ENCODE results near the gene PRPF19. TPM values are rescaled to one million over a fixed set of nuclear protein-coding genes. Genes with fewer than 3 reads are reported as not detected.

Gene PRPF19
- total RNA-seq, 1 donor: 41.5 TPM

DNA sequence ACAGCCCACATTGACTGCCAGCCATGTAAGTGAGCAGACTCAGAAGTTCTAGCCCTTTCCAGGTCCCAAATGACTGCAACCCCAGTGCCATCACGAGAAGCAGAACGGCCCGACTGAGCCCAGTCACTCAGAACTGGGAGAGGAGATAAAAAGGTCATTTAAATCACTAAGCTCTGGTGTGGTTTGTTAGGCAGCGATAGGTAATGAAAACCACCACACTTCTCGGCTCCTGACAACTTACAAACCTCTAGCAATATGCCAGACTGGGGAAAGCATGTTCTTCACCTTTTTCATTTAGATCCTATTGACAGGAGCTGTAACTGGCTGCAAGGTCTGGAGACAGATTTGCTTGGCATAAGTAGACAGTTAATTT lies 38.9 kb upstream of the PRPF19 start:
- no peak overlapping the region for H3K4me3 ChIP-seq (ENCODE audit: low read depth, low read length)

DNA sequence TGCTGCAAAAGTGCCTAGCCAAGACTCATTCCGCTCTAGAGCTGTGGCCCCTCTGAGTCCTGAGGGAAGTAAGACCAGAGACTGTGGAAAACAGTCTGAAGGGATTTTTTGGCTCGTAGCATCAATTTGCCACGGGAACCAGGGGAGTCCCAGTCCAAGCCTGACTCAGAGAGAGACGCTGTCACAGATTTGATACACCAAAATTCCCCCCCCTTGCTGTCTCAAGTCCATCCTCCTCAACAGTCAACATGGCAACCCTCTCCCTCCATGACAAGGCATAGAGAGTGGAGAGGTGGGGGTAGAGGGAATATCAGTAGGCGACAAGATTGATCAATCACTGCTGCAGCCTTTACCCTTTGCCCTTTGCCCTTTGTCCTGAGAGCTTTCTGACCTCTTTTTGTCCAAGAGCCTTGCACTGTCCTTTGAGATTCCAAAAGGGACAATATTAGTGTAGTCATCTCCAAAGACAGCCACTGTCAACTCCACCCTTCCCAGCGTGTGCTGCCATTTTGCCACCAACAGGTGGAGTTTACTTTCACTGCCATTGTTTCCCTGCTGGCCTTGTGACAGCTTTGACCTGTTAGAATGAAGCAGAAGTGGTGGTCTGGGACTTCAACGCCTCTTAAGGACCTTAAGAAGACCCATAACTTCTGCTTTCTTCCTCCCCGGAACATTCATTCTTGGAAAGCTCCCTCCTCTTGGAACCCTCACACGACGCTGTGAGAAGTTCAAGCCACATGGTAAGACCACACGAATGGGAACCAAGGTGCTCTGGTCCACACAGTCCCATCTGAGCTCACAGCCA lies 38.3 kb upstream of the PRPF19 start:
- DNase-seq (ENCODE audit: low read depth): no peak
- TF ChIP-seq, protein P1, sequence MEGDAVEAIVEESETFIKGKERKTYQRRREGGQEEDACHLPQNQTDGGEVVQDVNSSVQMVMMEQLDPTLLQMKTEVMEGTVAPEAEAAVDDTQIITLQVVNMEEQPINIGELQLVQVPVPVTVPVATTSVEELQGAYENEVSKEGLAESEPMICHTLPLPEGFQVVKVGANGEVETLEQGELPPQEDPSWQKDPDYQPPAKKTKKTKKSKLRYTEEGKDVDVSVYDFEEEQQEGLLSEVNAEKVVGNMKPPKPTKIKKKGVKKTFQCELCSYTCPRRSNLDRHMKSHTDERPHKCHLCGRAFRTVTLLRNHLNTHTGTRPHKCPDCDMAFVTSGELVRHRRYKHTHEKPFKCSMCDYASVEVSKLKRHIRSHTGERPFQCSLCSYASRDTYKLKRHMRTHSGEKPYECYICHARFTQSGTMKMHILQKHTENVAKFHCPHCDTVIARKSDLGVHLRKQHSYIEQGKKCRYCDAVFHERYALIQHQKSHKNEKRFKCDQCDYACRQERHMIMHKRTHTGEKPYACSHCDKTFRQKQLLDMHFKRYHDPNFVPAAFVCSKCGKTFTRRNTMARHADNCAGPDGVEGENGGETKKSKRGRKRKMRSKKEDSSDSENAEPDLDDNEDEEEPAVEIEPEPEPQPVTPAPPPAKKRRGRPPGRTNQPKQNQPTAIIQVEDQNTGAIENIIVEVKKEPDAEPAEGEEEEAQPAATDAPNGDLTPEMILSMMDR (IDR thresholded peaks at IDR 0.05; ENCODE audit: insufficient read depth, low read depth, low read length): peak; percentile 19
- no peak overlapping the region for H3K4me3 ChIP-seq (ENCODE audit: low read depth, low read length)

More for the DNA sequence above, 38.9 kb upstream of the PRPF19 start:
- TF ChIP-seq, protein P1 (IDR thresholded peaks at IDR 0.05; ENCODE audit: insufficient read depth, low read depth, low read length): no peak
- DNase-seq (ENCODE audit: low read depth): no peak

DNA sequence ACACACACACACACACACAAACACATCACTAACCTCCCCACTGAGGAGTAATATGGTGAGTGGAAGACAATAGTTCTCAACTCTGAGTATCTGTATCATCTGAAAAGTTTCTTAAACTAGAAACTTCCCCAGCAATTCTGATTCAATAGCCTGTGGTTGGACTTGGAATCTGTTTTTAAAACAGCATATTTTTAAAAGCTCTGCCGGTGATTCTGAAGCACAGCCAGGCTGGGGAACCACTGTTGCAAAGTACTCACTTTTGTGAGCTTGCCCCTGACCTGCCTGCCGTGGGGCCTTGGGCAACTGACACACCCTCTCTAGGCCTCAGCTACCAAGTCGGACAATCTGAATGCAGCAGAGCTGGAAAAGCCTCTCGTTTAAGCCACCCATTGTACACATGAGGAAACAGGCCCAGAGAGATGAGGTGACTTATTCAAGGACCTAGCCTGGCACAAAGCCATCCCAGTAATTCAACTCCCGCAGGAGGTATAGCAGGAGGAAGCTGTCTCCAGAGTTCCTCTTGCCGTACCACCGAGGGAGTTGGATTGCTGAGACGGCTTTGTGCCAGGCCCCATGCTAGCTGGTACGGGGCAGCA lies 36.7 kb upstream of the PRPF19 start:
- TF ChIP-seq, protein P1 (IDR thresholded peaks at IDR 0.05; ENCODE audit: insufficient read depth, low read depth, low read length): no peak
- H3K4me3 ChIP-seq (ENCODE audit: low read depth, low read length): no peak overlapping the region
- DNase-seq (ENCODE audit: low read depth): no peak

DNA sequence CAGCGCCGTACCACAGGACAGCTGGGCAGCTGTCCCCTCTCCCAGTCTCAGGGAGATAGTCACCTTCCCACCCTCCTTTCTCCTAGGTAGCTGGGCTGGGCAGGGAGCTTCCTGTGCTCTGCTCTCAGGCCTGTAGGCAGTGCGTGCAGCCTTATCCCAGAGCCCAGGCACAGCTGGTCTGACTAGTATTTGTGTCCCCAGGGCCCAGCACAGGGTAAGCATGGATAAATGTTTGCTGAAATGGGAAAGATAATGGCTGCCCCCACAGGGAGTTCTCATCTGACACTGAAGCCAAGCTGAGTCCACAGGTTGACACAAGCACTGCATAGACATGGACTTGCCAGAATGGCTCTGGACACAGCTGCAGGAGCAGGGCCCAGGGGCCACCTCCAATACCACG lies 35.8 kb upstream of the PRPF19 start:
- TF ChIP-seq, protein P1 (IDR thresholded peaks at IDR 0.05; ENCODE audit: insufficient read depth, low read depth, low read length): no peak
- H3K4me3 ChIP-seq (ENCODE audit: low read depth, low read length): no peak overlapping the region
- no peak for DNase-seq (ENCODE audit: low read depth)

DNA sequence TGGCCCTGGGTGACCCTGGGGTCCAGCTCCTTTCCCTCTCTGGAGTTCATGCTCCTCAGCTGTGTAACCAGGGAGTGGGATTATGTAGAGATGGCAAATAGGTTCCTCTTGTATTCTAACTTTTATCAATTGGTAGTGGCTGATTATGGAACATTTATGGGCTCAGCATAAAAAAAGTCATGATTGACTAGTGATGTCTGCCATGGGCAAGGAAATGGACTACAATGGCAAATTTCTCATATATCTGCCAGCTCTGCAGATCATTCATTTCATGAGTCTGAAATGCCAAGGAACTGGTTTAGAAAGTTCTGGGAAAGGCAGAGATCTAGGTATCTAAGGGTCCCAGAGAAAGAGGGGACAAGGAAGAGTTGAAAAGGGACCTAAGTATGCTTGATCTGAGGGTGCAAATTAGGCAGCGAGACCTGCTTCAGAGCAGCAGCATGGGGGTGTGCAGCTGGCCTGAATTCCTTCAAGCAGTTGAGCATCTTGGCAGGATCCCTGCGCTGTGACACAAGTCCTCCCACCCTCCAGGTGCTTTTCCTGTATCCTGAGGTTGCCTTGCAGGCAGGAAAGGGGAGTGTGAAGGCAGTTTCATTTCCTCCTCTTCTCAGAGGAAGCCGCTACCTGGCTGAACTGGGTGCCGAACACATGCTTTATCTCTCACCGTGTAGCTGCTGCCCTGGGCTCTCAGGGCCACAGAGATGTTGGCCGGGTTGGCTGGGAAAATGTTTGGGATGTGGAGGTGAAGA lies 35.2 kb upstream of the PRPF19 start:
- TF ChIP-seq, protein P1 (IDR thresholded peaks at IDR 0.05; ENCODE audit: insufficient read depth, low read depth, low read length): no peak
- no peak overlapping the region for H3K4me3 ChIP-seq (ENCODE audit: low read depth, low read length)
- DNase-seq (ENCODE audit: low read depth): no peak

DNA sequence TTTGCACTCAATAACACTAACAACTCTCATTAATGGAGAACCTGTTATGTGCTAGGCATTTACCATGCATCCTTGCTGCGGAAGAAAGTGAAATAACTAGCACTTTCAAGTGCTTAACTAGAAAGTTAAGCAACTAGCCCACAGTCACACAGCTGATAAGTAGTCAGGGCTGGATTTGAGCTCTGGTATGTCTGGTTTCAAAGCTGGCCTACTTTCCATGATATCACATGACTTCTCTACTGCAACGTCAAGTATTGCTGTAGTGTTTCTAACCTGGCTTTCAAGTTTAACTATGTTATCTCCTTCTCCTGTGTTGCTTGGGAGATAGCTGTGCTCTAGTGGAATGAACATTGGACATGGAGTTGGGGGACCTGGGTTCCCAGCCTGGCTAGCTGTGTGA lies 33.5 kb upstream of the PRPF19 start:
- DNase-seq (ENCODE audit: low read depth): peak; percentile 57
- TF ChIP-seq, protein P1 (IDR thresholded peaks at IDR 0.05; ENCODE audit: insufficient read depth, low read depth, low read length): no peak

More for the DNA sequence above, 33.5 kb upstream of the PRPF19 start:
- H3K4me3 ChIP-seq (ENCODE audit: low read depth, low read length): no peak overlapping the region

All from fibroblast of villous mesenchyme (primary cell).